ENCODE data around the gene PLA2G4E. TPM values are rescaled to one million over a fixed set of nuclear protein-coding genes. Genes with fewer than 3 reads are reported as not detected.

The PLA2G4E gene
- total RNA-seq, 4 donors from 2014 or later, result not detected

DNA sequence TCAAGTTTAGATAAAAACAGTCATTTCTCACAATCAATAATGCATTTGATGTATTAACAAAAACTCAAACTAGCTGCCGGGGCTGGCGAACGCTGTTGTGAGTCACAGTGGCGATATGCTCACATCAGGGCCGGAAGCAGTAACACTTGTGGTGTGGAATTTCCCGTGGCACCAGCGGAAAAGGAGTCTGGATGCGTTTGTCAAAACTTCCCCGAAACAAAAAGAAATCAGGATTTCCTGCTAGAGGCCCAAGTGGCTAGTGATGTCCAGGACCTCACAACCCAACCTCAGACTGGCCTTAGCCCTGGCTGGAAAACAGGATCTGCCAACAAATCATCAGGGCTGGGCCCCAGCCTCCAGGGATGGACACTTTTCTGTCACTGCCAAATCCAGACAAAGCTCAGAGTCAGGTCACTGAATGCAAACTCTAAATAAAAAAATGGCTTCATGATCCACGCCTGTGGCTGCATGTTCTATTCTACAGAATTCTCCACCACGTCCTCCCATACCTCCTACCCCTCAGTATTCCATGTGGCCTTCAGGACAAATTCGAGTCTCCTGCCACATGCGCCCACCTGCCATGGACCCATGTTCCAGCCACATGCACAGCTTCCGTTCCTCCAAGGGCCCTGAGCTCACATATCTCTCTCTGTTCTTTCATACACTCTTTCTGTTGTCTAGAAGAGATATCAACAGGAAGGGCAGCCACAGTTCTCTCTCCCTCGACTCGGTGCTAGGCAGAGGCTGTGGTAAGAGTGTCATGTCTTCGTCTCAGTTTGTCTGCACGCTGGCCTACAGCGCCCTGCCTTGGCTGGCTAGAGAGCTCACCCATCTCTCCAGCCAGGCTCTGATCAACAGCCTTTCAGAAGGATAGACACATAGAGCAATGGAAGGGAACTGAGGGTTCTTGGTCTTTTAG, 83.9 kb downstream of the PLA2G4E start:
- Histone ChIP-seq H3K4me3 (no peak overlapping the region), H3K27me3 (no peaks in the 10 kb centered on the region), H3K36me3 (peaks cover 0 to 14% (median 0%) of the 10 kb centered on the region in 3 donors), H3K9me3 (no peaks in the 10 kb centered on the region), H3K4me1 (peaks cover 0 to 43% (median 20%) of the 10 kb centered on the region in 4 donors), H3K27ac (peak overlapping the region in 3 of 4 donors; percentile 46 to 54 (median 52))
- no peak for DNase-seq (ENCODE audit: low spot score in 2 of 2)
- TF ChIP-seq EP300 (IDR thresholded peaks at IDR 0.05), result peak in 1 of 2 donors; percentile 56
- TF ChIP-seq, protein P1, sequence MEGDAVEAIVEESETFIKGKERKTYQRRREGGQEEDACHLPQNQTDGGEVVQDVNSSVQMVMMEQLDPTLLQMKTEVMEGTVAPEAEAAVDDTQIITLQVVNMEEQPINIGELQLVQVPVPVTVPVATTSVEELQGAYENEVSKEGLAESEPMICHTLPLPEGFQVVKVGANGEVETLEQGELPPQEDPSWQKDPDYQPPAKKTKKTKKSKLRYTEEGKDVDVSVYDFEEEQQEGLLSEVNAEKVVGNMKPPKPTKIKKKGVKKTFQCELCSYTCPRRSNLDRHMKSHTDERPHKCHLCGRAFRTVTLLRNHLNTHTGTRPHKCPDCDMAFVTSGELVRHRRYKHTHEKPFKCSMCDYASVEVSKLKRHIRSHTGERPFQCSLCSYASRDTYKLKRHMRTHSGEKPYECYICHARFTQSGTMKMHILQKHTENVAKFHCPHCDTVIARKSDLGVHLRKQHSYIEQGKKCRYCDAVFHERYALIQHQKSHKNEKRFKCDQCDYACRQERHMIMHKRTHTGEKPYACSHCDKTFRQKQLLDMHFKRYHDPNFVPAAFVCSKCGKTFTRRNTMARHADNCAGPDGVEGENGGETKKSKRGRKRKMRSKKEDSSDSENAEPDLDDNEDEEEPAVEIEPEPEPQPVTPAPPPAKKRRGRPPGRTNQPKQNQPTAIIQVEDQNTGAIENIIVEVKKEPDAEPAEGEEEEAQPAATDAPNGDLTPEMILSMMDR (IDR thresholded peaks at IDR 0.05), result no peak
- 70 to 72% methylated on average over 19 of the region's 19 CpGs for WGBS, 2 donors

DNA sequence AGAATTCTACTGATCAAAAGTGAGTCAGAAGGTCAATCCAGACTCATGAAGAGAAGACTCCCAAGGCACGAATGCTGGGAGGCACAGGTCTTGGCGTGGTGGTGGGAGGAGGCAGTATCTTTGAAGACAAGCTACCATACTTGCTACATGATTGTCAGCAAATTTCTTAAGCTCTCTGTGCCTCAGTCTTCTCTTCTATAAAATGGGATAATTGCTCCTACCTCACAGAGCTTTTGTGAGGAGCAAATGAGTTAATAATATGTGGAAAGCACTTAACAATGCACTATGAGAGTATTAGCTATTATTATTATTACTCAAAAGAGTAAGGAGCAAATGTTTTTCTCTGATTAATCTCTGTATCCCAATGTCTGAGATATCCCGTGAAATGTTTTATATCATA, 84.7 kb downstream of the PLA2G4E start:
- Histone ChIP-seq H3K9me3 (no peaks in the 10 kb centered on the region), H3K36me3 (peaks cover 0 to 9% (median 0%) of the 10 kb centered on the region in 3 donors), H3K27me3 (no peaks in the 10 kb centered on the region), H3K27ac (peak overlapping the region in 2 of 4 donors; percentile 10 to 32), H3K4me3 (no peak overlapping the region), H3K4me1 (peaks cover 0 to 46% (median 21%) of the 10 kb centered on the region in 4 donors)
- TF ChIP-seq POLR2A (IDR thresholded peaks at IDR 0.05) (no peak), EP300 (IDR thresholded peaks at IDR 0.05) (no peak)
- TF ChIP-seq, protein P1 (IDR thresholded peaks at IDR 0.05), result no peak
- 93 to 94% methylated on average over 3 of the region's 3 CpGs for WGBS, 2 donors
- no peak for DNase-seq (ENCODE audit: low spot score in 2 of 2)

DNA sequence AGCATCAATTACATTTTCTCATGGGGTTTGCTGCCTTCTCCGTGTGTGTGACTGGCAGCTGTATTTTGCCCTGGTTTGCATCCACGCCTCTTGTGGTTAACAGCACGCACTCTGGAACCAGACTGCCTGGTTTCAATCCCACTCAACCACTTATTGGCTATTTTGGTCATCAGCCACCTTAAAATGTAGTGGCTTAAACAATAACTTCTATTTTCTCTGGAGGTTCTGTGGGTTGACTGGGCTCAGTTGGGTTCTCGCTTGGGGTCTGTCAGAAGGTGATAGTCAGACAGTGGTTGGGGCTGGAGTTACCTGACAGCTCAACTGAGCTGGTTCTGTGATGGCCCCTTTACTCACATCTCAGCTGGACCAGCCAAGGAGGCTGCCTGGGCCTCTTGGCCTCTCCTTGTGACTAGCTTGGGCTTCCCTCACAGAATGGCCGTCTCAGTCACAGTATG, 85.2 kb downstream of the PLA2G4E start:
- TF ChIP-seq, protein P1 (IDR thresholded peaks at IDR 0.05), result no peak
- TF ChIP-seq POLR2A (IDR thresholded peaks at IDR 0.05) (no peak), EP300 (IDR thresholded peaks at IDR 0.05) (no peak)
- no peak for DNase-seq (ENCODE audit: low spot score in 2 of 2)
- H3K4me3 ChIP-seq, result no peak overlapping the region
- H3K4me1 ChIP-seq, result peaks cover 0 to 52% (median 27%) of the 10 kb centered on the region in 4 donors
- no peaks in the 10 kb centered on the region for H3K9me3 ChIP-seq
- 76 to 90% methylated on average over 5 of the region's 5 CpGs for WGBS, 2 donors
- H3K27me3 ChIP-seq, result no peaks in the 10 kb centered on the region
- peak overlapping the region in 3 of 4 donors; percentile 10 to 70 (median 41) for H3K27ac ChIP-seq
- peaks cover 0 to 8% (median 0%) of the 10 kb centered on the region in 3 donors for H3K36me3 ChIP-seq

DNA sequence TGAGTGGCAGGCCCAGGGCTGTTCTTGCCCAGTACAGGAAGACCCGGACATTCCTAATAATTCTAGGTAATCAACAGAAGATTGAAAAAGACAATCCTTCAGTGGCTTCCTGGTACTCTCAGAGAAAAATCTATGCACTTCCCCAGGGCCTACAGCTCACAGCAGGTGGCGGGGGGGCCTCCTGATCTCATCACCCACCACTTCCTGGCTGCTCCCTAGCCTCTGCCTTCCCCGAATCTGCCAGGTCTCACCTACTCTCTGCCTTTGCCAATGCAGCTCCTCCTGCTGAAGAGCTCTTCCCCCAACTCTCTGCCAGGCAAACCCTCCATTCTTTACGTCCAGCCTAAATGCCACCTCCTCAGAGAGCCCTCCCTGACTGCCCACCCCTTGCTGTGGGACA, 86.0 kb downstream of the PLA2G4E start:
- H3K27ac ChIP-seq, result peak overlapping the region; percentile 11 to 70 (median 60)
- WGBS, 2 donors, result 75 to 84% methylated on average over 4 of the region's 4 CpGs

More for the DNA sequence above, 86.0 kb downstream of the PLA2G4E start:
- H3K4me3 ChIP-seq, result no peak overlapping the region
- H3K27me3 ChIP-seq, result no peaks in the 10 kb centered on the region
- DNase-seq (ENCODE audit: low spot score in 2 of 2), result no peak
- H3K36me3 ChIP-seq, result peaks cover 0 to under 1% (median 0%) of the 10 kb centered on the region in 3 donors
- H3K9me3 ChIP-seq, result no peaks in the 10 kb centered on the region
- peaks cover 0 to 59% (median 34%) of the 10 kb centered on the region in 4 donors for H3K4me1 ChIP-seq
- TF ChIP-seq POLR2A (IDR thresholded peaks at IDR 0.05) (no peak), EP300 (IDR thresholded peaks at IDR 0.05) (no peak)
- TF ChIP-seq, protein P1 (IDR thresholded peaks at IDR 0.05), result no peak
